Endothelial cell of umbilical vein (primary cell): ENCODE results near the gene CMTM6. TPM values are rescaled to one million over a fixed set of nuclear protein-coding genes. Genes with fewer than 3 reads are reported as not detected.
"Not testable (repeated sequence)": the region's sequence is repeated elsewhere in the genome, so short reads cannot be mapped to it uniquely, and the experiment has no call there.

Experiments
- BruUV-seq: library from RNA; stranded (reverse); fragments of 400-500 nt; replicated peaks from 2 replicates; lab custom pipeline; 2021; lab: Mats Ljungman, UMichigan
- CTCF ChIA-PET: fragments of 300-600, 350-600 bp; sonication (Branson Sonifier 250); formaldehyde crosslinking; loops from one replicate; lab custom pipeline; 2021; ENCODE audit warnings: antibody characterized with exemption, inconsistent platforms; lab: Charles Lee
- POLR2A ChIA-PET: fragments of 300-600, 350-600 bp; sonication (Branson Sonifier 250); formaldehyde crosslinking; loops from one replicate; lab custom pipeline; 2021; ENCODE audit warnings: antibody characterized with exemption, inconsistent platforms; lab: Charles Lee
- DNase-seq: peaks from one replicate; pipeline ENCODE4 v3.0.0-alpha.2; 2011; ENCODE audit warnings: low read depth, low spot score
- FAIRE-seq: peaks from 2 replicates; lab custom pipeline; 2011; peaks lifted over from hg19 to GRCh38; lab: Jason Lieb, UNC
- H2AFZ ChIP-seq: 2 replicates; pipeline ENCODE4 v1.6.0; 2012; ENCODE audit warnings: low read depth, low read length, control low read depth, inconsistent platforms
- H3K27ac ChIP-seq: 2 replicates; pipeline ENCODE4 v1.5.1; 2011; ENCODE audit warnings: low read depth, mild to moderate bottlenecking, control low read depth, low read length, moderate library complexity; ENCODE audit not compliant: insufficient read depth
- H3K27me3 ChIP-seq, 2 experiments: 2 replicates each; pipeline versions ENCODE4 v1.6.0 to v1.6.1; 2011; ENCODE audit warnings: low read length in 2 of 2, mixed read lengths in 1 of 2; ENCODE audit not compliant: control insufficient read depth in 2 of 2, insufficient read depth in 2 of 2
- H3K36me3 ChIP-seq, 2 experiments: 2 replicates in 1 of 2; 3 replicates in 1 of 2; pipeline ENCODE4 v1.5.1; 2011; ENCODE audit warnings: low read length in 2 of 2, mild to moderate bottlenecking in 1 of 2, moderate library complexity in 1 of 2; ENCODE audit not compliant: control insufficient read depth in 2 of 2, insufficient read depth in 2 of 2; ENCODE audit errors: extremely low read depth in 1 of 2
- H3K4me1 ChIP-seq: 3 replicates; pipeline ENCODE4 v1.5.1; 2011; ENCODE audit warnings: mild to moderate bottlenecking, low read length; ENCODE audit not compliant: control insufficient read depth, insufficient read depth; ENCODE audit errors: extremely low read depth
- H3K4me2 ChIP-seq: 2 replicates; pipeline ENCODE4 v1.6.1; 2011; ENCODE audit warnings: low read length, control low read depth, mixed read lengths; ENCODE audit not compliant: insufficient read depth
- H3K4me3 ChIP-seq, 3 experiments: fragments of 200-600 bp in 1 of 3; sonication (generic), shearing (Covaris generic) in 1 of 3; replicated peaks in 1 of 3; 2 replicates each; pipeline ENCODE4 v1.5.1; 2011 to 2016; ENCODE audit warnings: control low read depth in 3 of 3, low read length in 3 of 3, mild to moderate bottlenecking in 2 of 3, inconsistent platforms in 1 of 3, low read depth in 1 of 3, moderate library complexity in 1 of 3; ENCODE audit not compliant: insufficient read depth in 1 of 3
- H3K79me2 ChIP-seq: 2 replicates; pipeline ENCODE4 v1.6.0; 2012; ENCODE audit warnings: low read length, inconsistent platforms; ENCODE audit not compliant: control insufficient read depth, insufficient read depth
- H3K9ac ChIP-seq: replicated peaks from 2 replicates; pipeline ENCODE3; 2011; ENCODE audit warnings: low read length, control low read depth; ENCODE audit not compliant: insufficient read depth; ENCODE audit errors: extremely low read depth
- H3K9me1 ChIP-seq: replicated peaks from 3 replicates; pipeline ENCODE4 v1.6.0; 2011; ENCODE audit warnings: mild to moderate bottlenecking, low read length; ENCODE audit not compliant: control insufficient read depth, insufficient read depth; ENCODE audit errors: extremely low read depth
- H3K9me3 ChIP-seq: replicated peaks from 2 replicates; pipeline ENCODE4 v1.5.1; 2012; ENCODE audit warnings: low read length, inconsistent platforms; ENCODE audit not compliant: control insufficient read depth, insufficient read depth
- H4K20me1 ChIP-seq: replicated peaks from 2 replicates; pipeline ENCODE3; 2011; ENCODE audit warnings: mild to moderate bottlenecking, low read length; ENCODE audit not compliant: control insufficient read depth, insufficient read depth; ENCODE audit errors: extremely low read depth
- CTCF ChIP-seq, 2 donors: IDR thresholded peaks; 1 replicate in 1 of 2; 2 replicates in 1 of 2; pipeline ENCODE4 v1.5.1; 2011; ENCODE audit warnings: low read length in 2 of 2, mild to moderate bottlenecking in 2 of 2, moderate library complexity in 2 of 2, control low read depth in 1 of 2, inconsistent platforms in 1 of 2, low read depth in 1 of 2; ENCODE audit not compliant: insufficient read depth in 1 of 2; ENCODE audit errors: extremely low read depth in 1 of 2
- EZH2 ChIP-seq: IDR thresholded peaks from 2 replicates; pipeline ENCODE4 v1.6.1; 2012; ENCODE audit warnings: borderline replicate concordance, low read depth, mild to moderate bottlenecking, moderate library complexity, low read length, inconsistent platforms; ENCODE audit not compliant: severe bottlenecking
- FOS ChIP-seq: IDR thresholded peaks from 2 replicates; pipeline ENCODE4 v1.6.1; 2011; ENCODE audit warnings: mild to moderate bottlenecking, low read length, moderate library complexity, borderline replicate concordance; ENCODE audit not compliant: insufficient read depth
- GATA2 ChIP-seq: IDR thresholded peaks from 2 replicates; pipeline ENCODE4 v1.7.0; 2011; ENCODE audit warnings: low read depth, mild to moderate bottlenecking, moderate library complexity, mixed read lengths, low read length; ENCODE audit not compliant: insufficient read length, insufficient read depth
- JUN ChIP-seq: IDR thresholded peaks from 2 replicates; pipeline ENCODE4 v1.6.1; 2011; ENCODE audit warnings: borderline replicate concordance, low read depth; ENCODE audit not compliant: insufficient read length, insufficient read depth
- MAX ChIP-seq: IDR thresholded peaks from 2 replicates; pipeline ENCODE4 v1.6.1; 2011; ENCODE audit not compliant: insufficient read depth, insufficient read length
- MYC ChIP-seq: IDR thresholded peaks from one replicate; pipeline ENCODE4 v1.6.1; 2011; ENCODE audit warnings: mild to moderate bottlenecking, low read depth, low read length
- POLR2A ChIP-seq: IDR thresholded peaks from 2 replicates; pipeline ENCODE4 v1.6.1; 2012; ENCODE audit warnings: low read depth, mild to moderate bottlenecking, control low read depth, low read length
- POLR2AphosphoS5 ChIP-seq: IDR thresholded peaks from 2 replicates; pipeline ENCODE4 v1.6.1; 2012; ENCODE audit warnings: low read depth, mild to moderate bottlenecking, control low read depth, low read length, moderate library complexity; ENCODE audit not compliant: insufficient read depth
- dilution Hi-C: fragments of 300-500 bp; cut with MboI; formaldehyde crosslinking; loops from one replicate; pipeline ENCODE4 v1.15.0; 2019; ENCODE audit warnings: low sequenced_read_pairs; ENCODE audit not compliant: extremely low pct_ligation_motif_present
- intact Hi-C: fragments of 100-400 bp; cut with micrococcal nuclease; formaldehyde crosslinking; loops from one replicate; pipeline ENCODE4 v1.10.0; 2022
- polyA plus RNA-seq, 4 experiments: library from polyadenylated mRNA; depleted of rRNA in 3 of 4; stranded (reverse) in 3 of 4; unstranded in 1 of 4; fragments of >200 nt; gene quantifications; 2 replicates each; pipeline versions ENCODE4 v1.2.1 to v1.2.3, GENCODE V29; 2011 to 2012; ENCODE audit warnings: missing spikeins in 1 of 4
- total RNA-seq: library from RNA; stranded (reverse); gene quantifications from 2 replicates; pipeline ENCODE4 v1.2.3, GENCODE V29; 2021

Gene CMTM6
- total and polyA plus RNA-seq, 2 donors (not counting 3 experiments of a cell fraction or from before 2014, with no cell fraction given) = 38.0 to 56.3 TPM

DNA sequence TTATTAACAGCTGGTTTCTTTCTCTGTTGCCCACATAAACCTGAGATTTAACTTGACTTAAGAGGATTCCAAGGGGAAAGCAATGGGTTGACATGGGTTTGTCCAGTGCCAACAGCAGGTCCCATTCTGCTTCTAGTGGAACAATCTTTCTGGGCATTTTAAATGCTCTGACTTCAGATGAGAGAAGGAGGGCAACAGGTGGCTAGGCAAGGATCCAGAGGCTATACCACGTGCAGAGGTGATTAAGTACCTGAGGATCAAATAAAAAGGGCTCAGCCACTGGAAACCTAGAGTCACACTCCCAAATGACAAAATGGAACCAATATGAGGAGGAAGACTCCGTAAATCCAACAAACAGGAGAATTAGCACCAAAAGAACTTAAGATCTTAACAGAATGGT lies 28.5 kb downstream of the CMTM6 start:
- intact Hi-C loops = no loop called here

GRCh38 chr3:32472151-32472550 lies 30.5 kb downstream of the CMTM6 start:
- H3K4me1 ChIP-seq = peaks cover 44% of the 10 kb centered on the region
- H3K4me2 ChIP-seq, H3K36me3 ChIP-seq, DNase-seq, intact Hi-C loops, H3K27ac ChIP-seq, H3K9me3 ChIP-seq, BruUV-seq, H2AFZ ChIP-seq, dilution Hi-C loops, H3K4me3 ChIP-seq, H3K9ac ChIP-seq, H3K9me1 ChIP-seq, H3K79me2 ChIP-seq, H4K20me1 ChIP-seq, H3K27me3 ChIP-seq, POLR2A ChIA-PET, FAIRE-seq: not testable (repeated sequence)
- CTCF ChIA-PET = interaction anchor here (1.0 kb wide), 1 partner anchor 13 kb away, joined by 4 read pairs; no protein-coding TSS in a partner anchor

More for the DNA sequence above, 28.5 kb downstream of the CMTM6 start:
- no peak overlapping the region for H2AFZ ChIP-seq
- no peak overlapping the region for H3K4me3 ChIP-seq
- H3K27me3 ChIP-seq = no peaks in the 10 kb centered on the region
- peaks cover 36% of the 10 kb centered on the region for H3K4me1 ChIP-seq
- no peaks in the 10 kb centered on the region for H3K79me2 ChIP-seq
- dilution Hi-C loops = no loop called here
- no TSS peak for BruUV-seq
- H3K27ac ChIP-seq = no peak overlapping the region
- H3K9me3 ChIP-seq = no peaks in the 10 kb centered on the region
- H4K20me1 ChIP-seq = no peaks in the 10 kb centered on the region
- ChIA-PET POLR2A (no interaction called here), CTCF (interaction anchor here (1.2 kb wide), 1 partner anchor 99 kb away, joined by 5 read pairs; no protein-coding TSS in a partner anchor)
- H3K9ac ChIP-seq = no peak overlapping the region
- H3K9me1 ChIP-seq = no peaks in the 10 kb centered on the region
- no peak for DNase-seq
- no peaks in the 10 kb centered on the region for H3K36me3 ChIP-seq
- TF ChIP-seq CTCF (IDR thresholded peaks at IDR 0.05; ENCODE audit: extremely low read depth in 1 of 2, insufficient read depth in 1 of 2, low read depth in 1 of 2, low read length in 2 of 2) (no peak), JUN (no peak), MYC (no peak), GATA2 (no peak), POLR2A (no peak), MAX (no peak), FOS (no peak), EZH2 (no peak), POLR2AphosphoS5 (no peak)
- H3K4me2 ChIP-seq = no peak overlapping the region
- FAIRE-seq = no peak
